ENCODE data around the gene HIP1R. TPM values are rescaled to one million over a fixed set of nuclear protein-coding genes. Genes with fewer than 3 reads are reported as not detected.
"Not testable (repeated sequence)": the region's sequence is repeated elsewhere in the genome, so short reads cannot be mapped to it uniquely, and the experiment has no call there.

HIP1R gene
- total and polyA plus RNA-seq, 5 donors: 25.0 to 48.7 (median 34.9) TPM

DNA sequence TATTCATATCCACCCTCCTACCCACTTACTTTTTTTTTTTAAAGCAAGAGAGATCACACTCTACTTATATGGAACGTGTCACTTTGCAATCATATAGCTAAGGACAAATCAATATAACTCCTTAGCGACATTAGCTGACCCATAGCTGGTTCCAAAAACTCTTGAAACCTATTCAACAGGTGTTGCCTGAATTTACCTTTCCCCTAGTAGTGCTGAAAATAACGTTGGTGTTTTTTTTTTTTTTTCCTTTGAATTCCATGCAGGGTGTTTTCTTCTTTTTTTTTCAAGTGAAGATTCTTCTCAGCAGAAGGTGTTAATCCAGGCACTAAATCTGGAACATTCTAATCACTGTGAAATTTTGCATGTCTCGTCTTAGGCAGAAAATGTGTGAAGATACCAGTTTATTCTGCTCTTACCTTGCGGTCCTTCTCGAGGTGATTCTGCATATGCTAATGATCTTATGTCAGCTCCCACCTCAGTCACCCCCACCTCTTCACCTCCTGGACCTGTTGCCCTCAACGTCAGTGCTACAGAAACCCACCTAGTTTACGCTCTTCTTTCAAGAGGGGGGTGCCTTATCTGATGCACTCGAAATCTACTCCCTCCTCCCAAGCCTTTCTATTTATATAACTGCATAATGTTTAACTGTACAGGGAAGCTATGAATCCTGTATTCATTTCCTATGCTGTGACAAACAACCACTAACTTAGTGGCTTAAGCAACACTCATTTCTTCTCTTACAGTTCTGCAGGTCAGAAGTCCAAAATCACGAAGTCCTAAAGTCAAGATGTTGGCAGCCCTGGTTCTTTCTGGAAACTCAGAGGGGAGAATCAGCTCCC is 67.8 kb downstream of the HIP1R start:
- no peaks in the 10 kb centered on the region for H3K9me3 ChIP-seq (ENCODE audit: control insufficient read depth, low read length)
- no peaks in the 10 kb centered on the region for H3K27me3 ChIP-seq (ENCODE audit: control insufficient read depth, insufficient read depth)
- H3K4me3 ChIP-seq (ENCODE audit: low read length): no peak overlapping the region
- 31% methylated on average over 10 of the region's 10 CpGs for WGBS
- peaks cover 3% of the 10 kb centered on the region for H3K4me1 ChIP-seq (ENCODE audit: control insufficient read depth, insufficient read depth, low read length)
- DNase-seq (no peak), ATAC-seq (no peak)
- intact Hi-C loops (cut with DNase I): no loop called here
- no peak overlapping the region for H3K27ac ChIP-seq (ENCODE audit: low read length)

DNA sequence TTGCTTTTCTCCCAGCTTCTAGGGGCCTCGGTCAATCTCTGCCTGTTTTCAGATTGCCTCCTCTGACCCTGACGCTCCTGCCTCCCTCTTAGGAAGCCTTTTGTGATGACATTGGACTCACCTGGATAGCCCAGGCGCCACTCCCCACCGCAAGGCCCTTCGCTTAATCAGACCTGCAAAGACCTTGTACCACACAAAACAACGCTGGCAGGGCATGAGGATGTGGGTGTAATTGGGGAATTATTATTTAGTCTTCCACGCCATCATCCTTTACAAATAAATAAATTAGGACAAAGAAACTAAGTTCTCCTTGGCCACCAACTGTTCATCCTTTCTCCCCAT is 68.4 kb downstream of the HIP1R start:
- Histone ChIP-seq H3K27me3 (ENCODE audit: control insufficient read depth, insufficient read depth) (no peaks in the 10 kb centered on the region), H3K27ac (ENCODE audit: low read length) (no peak overlapping the region), H3K9me3 (ENCODE audit: control insufficient read depth, low read length) (no peaks in the 10 kb centered on the region), H3K4me1 (ENCODE audit: control insufficient read depth, insufficient read depth, low read length) (no peaks in the 10 kb centered on the region), H3K4me3 (ENCODE audit: low read length) (no peak overlapping the region)
- WGBS: 66% methylated on average over 7 of the region's 7 CpGs
- DNase-seq (no peak), ATAC-seq (no peak)
- intact Hi-C loops (cut with DNase I): no loop called here

DNA sequence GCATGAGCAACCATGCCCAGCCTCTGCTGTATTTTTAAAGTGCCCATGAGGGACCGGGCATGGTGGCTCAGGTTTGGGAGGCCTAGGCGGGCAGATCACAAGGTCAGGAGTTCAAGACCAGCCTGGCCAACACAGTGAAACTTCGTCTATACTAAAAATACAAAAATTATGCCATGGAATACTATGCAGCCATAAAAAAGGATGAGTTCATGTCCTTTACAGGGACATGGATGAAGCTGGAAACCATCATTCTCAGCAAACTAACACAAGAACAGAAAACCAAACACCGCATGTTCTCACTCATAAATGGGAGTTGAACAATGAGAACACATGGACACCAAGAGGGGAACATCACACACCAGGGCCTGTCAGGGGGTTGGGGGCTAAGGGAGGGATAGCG is 70.0 kb downstream of the HIP1R start:
- H3K4me3 ChIP-seq (ENCODE audit: low read length); H3K27me3 ChIP-seq (ENCODE audit: control insufficient read depth, insufficient read depth); DNase-seq; intact Hi-C loops (cut with DNase I); H3K9me3 ChIP-seq (ENCODE audit: control insufficient read depth, low read length); H3K4me1 ChIP-seq (ENCODE audit: control insufficient read depth, insufficient read depth, low read length); ATAC-seq; H3K27ac ChIP-seq (ENCODE audit: low read length): not testable (repeated sequence)
- 98% methylated on average over 5 of the region's 5 CpGs for WGBS

DNA sequence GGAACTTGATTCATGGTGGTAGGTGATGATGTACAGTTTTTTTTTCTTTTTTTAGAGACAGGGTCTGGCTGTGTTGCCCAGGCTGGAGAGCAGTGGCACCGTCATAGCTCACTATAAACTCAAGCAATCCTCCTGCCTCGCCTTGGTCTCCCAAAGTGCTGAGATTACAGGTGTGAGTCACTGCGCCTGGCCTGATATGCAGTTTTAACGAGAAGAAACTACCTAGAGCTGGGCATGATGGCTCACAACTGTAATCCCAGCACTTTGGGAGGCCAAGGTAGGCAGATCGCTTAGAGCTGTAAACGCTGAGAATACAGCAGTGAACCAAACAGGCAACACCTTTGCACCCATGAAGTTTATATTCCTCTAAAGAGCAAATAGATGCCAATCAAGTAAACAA is 73.7 kb downstream of the HIP1R start:
- no peak overlapping the region for H3K27ac ChIP-seq (ENCODE audit: low read length)
- DNase-seq: no peak
- no peak overlapping the region for H3K4me3 ChIP-seq (ENCODE audit: low read length)
- intact Hi-C loops (cut with DNase I): no loop called here
- no peaks in the 10 kb centered on the region for H3K4me1 ChIP-seq (ENCODE audit: control insufficient read depth, insufficient read depth, low read length)
- peak in 1 of 2 donors; percentile 36 for ATAC-seq
- H3K27me3 ChIP-seq (ENCODE audit: control insufficient read depth, insufficient read depth): no peaks in the 10 kb centered on the region
- no peaks in the 10 kb centered on the region for H3K9me3 ChIP-seq (ENCODE audit: control insufficient read depth, low read length)
- WGBS: 81% methylated on average over 6 of the region's 6 CpGs

DNA sequence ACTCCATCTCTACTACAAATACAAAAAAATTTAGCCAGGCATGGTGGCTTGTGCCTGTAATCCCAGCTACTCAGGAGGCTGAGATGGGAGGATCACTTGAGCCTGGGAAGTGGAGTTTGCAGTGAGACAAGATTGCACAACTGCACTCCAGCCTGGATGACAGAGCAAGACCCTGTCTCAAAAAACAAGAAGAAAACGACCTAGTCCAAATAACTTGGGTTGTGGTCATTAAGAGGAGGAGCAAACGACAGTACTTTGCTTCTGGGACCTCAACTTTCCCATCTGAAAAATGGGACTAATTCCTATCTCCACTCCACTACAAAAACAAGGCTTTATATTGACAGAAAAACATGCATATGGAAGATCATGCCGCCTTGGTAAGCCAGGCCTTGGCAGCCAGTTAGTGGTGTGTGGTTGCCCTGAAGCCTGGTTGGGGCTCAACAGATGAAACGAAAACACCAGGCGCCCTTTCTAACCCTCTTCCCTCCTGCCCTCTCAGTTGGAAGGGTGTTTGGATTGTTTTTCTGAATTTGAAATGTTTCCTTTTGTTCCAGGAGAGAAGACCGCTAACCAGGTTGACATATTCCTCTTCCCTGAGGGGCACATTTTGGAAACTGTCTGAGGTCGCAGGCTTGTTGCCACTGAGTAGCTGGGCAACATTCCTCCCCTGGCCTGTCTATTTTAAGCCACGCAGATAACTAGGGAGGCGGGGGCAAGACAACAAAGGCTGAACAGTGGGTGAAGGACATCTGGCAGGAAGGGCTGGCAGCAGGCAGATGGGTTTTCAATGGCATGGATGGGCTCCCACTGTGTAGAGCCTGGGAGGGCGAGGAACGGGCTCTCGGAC is 74.4 kb downstream of the HIP1R start:
- Histone ChIP-seq H3K9me3 (ENCODE audit: control insufficient read depth, low read length) (no peaks in the 10 kb centered on the region), H3K4me1 (ENCODE audit: control insufficient read depth, insufficient read depth, low read length) (no peaks in the 10 kb centered on the region), H3K27ac (ENCODE audit: low read length) (peak overlapping the region; percentile 68), H3K4me3 (ENCODE audit: low read length) (no peak overlapping the region), H3K27me3 (ENCODE audit: control insufficient read depth, insufficient read depth) (no peaks in the 10 kb centered on the region)
- DNase-seq (peak in 1 of 3 donors; percentile 63), ATAC-seq (peak; percentile 84 to 90)
- intact Hi-C loops (cut with DNase I): no loop called here
- WGBS: 60% methylated on average over 12 of the region's 12 CpGs

Other genes starting within 250 kb of the HIP1R start
- under 1 TPM in 1 of 4 donors, not detected in 3; 0.58 TPM for gene HCAR2, start 132.1 kb upstream of the HIP1R start, total RNA-seq
- 0.16 TPM for gene HCAR2, start 132.1 kb upstream of the HIP1R start, polyA plus RNA-seq
- gene HCAR3, start 118.6 kb upstream of the HIP1R start, total RNA-seq: not detected
- gene HCAR3, start 118.6 kb upstream of the HIP1R start, polyA plus RNA-seq: 0.05 TPM
- gene HCAR1, start 104.6 kb upstream of the HIP1R start, total RNA-seq: under 1 TPM in 3 of 4 donors, not detected in 1; 0.08 to 0.12 (median 0.11) TPM
- gene HCAR1, start 104.6 kb upstream of the HIP1R start, polyA plus RNA-seq: 0.20 TPM
- 10 to 100 TPM; 25.1 to 26.5 (median 26.0) TPM for gene DENR, start 82.6 kb upstream of the HIP1R start, total RNA-seq
- 16.5 TPM for gene DENR, start 82.6 kb upstream of the HIP1R start, polyA plus RNA-seq
- gene CCDC62, start 60.9 kb upstream of the HIP1R start, total RNA-seq: 1 to 10 TPM in 2 of 4 donors, under 1 TPM in 2; 0.88 to 1.4 (median 1.1) TPM
- 0.07 TPM for gene CCDC62, start 60.9 kb upstream of the HIP1R start, polyA plus RNA-seq
- 10 to 100 TPM; 17.9 to 22.2 (median 18.9) TPM for gene VPS37B, start 60.7 kb downstream of the HIP1R start, total RNA-seq
- 21.1 TPM for gene VPS37B, start 60.7 kb downstream of the HIP1R start, polyA plus RNA-seq
- gene ABCB9, start 131.0 kb downstream of the HIP1R start, total RNA-seq: 1 to 10 TPM; 6.0 to 7.0 (median 6.7) TPM
- gene ABCB9, start 131.0 kb downstream of the HIP1R start, polyA plus RNA-seq: 5.2 TPM
- gene OGFOD2, start 139.8 kb downstream of the HIP1R start, total RNA-seq: 10 to 100 TPM in 3 of 4 donors, 1 to 10 TPM in 1; 9.6 to 17.8 (median 14.7) TPM
- gene OGFOD2, start 139.8 kb downstream of the HIP1R start, polyA plus RNA-seq: 14.6 TPM
- 100 to 1,000 TPM; 158 to 185 (median 168) TPM for gene ARL6IP4, start 145.2 kb downstream of the HIP1R start, total RNA-seq
- 299 TPM for gene ARL6IP4, start 145.2 kb downstream of the HIP1R start, polyA plus RNA-seq